Stimulated activated CD8-positive, alpha-beta memory T cell treated with anti-CD3 and anti-CD28 coated beads, Interleukin-15, amount 100 ng/mL, for 48 hours (primary cell): ENCODE data around the gene EIF2S2.

Source experiments
- DNase-seq, 2 donors: peaks; one replicate each; pipeline ENCODE4 v3.0.0-alpha.2; 2020; ENCODE audit warnings: low read depth in 2 of 2

EIF2S2 gene

DNA sequence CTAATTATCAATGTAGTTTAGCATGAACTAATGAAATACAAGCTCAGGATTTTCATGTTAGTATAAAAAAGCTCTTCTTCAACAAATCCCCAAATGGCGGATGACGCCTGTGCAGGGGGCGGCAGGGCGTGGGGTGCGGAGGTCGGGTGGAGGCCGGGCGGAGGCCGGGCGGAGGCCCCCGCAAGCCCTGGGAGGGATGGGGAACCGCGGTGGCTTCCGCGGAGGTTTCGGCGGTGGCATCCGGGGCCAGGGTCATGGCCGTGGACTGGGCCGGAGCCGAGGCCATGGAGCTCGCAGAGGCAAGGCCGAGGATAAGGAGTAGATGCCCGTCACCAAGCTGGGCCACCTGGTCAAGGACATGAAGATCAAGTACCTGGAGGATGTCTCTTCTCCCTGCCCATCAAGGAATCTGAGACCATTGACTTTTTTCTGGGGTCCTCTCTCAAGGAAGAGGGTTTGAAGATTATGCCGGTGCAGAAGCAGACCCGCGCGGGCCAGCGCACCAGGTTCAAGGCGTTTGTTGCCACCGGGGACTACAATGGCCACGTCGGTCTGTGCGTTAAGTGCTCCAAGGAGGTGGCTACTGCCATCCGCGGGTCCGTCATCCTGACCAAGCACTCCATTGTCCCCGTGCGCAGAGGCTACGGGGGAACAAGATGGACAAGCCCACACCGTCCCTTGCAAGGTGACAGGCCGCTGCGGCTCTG is 10.4 kb upstream of the EIF2S2 start:
- no peak for DNase-seq

DNA sequence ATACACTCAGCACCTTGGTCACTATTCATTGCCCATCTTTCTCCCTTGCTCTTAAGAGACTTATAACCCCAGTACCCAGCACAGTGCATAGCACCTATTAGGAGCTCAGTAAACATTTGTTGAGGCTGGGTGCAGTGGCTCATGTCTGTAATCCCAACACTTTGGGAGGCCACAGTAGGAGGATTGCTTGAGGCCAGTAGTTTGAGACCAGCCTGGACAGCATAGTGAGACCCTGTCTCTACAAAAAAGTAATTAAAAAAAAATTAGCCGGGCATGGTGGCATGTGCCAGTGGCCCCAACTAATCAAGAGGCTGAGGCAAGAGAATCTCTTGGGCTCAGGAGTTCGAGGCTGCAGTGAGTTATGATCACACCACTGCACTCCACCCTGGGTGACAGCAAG is 8.2 kb upstream of the EIF2S2 start:
- DNase-seq: no peak

DNA sequence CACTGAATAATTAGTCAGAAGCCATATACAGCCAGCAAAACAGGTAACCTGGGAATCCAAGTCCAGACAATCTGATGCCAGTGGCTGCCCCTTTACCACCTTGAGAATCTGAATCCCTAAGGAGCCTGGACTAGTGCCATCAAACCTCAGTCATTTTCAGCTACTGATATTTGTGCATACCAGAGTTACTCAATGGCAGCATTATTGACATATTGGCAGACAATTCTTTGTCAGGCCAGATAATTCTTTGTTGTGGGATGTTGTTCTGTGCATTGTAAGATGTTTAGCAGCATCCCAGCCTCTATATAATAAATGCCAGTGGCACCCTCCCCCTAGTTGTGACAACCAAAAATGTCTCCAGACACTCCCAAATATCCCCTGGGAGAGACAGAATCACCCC is 3.2 kb upstream of the EIF2S2 start:
- DNase-seq: no peak

DNA sequence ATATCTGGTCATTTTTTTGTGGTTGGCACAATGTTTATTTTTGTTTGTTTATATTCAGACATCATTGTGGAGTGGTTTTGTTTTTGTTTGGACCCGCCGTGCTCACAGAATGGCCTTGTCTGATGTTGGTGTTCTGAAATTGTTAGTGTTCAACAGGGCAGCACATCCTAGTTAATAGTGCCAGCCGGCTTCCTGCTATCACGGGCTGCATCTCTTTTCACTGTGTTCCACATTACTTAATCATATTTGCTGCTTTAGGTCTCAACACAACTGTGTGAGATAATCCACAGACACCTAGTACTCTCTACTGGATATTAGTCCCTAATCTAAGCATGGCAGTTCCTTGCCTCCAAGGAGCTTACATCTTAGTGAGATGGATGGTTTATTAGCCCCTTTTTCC is 2.8 kb upstream of the EIF2S2 start:
- no peak for DNase-seq

DNA sequence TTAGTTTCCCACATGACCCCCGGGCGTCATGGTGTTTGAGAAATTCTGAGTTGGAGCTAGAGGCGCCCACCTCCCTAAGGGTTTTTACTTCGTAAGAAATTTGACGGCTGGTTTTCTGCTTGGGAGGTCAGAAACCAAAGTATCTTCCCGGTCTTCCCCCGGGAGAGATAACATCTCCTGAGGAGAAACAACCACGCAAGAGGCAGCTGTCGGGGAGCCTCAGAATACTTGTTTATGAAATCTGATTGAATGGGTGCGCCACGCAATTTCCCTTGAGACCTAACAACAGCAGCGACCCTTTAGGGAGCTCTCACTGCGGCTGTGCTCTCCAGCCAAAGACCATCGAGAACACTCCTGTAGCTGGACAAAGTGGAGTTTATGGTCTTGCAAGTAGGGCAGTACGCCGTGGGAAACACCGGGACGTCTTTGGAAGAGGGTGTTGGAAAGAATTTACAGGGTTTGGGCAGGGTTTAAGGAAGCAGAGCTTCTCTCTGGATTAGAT is 608 bp upstream of the EIF2S2 start:
- DNase-seq: no peak

DNA sequence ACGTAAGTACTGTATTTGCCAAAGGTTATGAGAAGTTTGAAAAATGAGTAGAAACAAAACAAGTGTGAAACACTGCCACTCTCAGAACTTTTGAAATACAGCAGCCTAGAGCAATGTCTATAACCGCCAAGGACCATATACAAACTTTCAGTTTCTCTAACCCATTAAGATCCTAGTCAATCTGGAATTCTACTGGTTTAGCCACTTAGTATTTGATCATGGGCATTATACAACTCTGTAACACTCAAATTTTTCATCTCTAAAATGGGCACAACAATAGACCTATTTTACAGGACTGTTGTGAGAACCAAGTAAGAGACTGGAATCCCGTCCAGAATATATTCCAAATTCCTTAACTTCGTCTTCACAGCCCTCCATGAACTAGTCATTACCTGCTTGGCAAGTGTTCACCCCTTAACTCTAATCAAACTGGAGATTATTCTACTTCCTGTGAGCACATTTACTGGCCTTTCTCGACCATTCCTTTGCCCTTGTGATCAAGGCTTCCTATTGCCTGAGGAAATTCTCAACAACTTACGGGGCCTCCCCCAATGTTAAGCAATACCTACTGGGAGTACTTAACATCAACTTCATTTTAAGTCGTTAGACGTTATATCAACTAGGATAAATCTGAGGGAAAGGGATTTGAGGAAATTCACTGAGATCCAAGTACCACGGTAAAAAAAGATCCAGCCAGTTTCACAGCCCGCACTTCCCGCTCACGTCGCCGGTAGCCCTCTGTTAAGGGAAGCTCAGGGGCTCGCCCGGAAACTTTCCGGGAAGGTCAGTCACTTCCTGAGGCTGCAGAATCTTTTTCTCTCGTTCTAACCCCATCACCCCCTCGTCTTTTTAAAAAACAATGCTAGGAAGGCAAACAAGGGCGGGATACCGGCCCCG is 1.1 kb downstream of the EIF2S2 start:
- DNase-seq: no peak

DNA sequence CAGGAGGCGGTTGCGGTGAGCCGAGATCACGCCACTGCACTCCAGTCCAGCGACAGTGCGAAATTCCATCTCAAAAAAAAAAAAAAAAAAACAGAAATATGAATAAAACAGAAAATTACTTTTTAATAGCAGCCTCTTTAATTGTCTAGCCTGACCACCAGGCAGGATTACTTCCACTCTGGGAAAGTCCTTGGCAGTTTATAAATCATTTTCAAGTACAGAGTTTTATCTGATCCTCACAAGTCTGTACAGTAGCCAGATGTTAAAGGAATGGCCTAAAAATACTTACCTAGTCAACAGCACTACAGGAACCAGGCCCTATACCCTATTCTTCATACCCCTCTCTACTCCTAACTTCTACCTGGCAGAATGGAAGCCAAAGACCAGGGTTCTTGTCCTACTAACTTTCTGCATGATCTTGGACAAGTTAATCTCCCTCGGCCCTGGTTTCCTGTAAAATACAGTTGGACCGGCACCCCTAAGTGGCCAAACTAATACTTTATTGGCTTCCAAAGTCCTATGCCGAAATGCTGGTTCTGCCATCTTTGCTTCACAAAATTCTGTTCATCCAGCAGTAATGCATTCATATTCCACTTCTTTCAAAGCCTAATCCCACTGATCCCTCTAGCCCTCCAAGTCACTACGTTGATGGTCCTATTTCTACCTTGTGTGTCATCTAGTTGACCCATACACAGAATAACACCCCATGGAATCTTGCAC is 1.9 kb downstream of the EIF2S2 start:
- no peak for DNase-seq

DNA sequence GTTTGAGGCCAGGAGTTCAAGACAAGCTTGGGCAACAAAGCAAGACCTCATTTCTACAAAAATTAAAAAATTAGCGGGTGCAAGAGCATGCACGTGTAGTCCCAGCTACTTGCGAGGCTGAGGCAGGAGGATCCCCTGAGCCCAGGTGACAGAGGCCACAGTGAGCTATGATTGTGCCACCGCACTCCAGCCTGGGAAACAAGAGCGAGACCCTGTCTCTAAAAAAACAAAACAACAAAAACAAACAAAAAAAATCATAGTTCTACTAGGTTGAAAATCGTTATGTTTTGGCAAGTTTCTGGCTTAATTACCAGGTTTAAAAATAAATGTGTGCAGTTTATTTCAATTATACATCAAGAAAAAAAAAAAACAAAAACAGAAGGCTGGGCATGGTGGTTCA is 2.6 kb downstream of the EIF2S2 start:
- no peak for DNase-seq

DNA sequence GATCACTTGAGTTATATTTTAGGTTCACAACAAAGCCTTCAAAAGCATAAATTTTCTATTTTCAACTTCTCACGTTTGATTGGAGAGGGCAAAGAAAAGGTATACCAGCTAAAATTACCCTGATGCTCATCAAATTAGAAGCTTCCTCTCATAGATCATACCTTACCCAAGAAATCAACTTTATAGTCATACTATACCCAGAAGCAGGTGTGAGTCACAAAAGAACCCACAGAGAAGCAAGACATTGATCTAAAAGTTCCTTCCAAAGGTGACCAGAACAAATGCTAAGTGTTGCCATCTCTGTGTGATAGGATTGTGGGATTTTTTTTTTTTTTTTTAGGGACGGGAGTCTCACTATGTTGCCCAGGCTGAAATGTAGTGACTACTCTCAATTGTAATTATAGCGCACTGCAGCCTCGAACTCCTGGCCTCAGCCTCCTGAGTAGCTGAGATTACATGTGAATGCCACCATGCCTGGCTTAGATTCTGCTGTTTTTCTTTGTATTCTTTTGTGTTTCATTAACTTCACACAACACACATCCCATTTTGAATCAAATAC is 3.3 kb downstream of the EIF2S2 start:
- DNase-seq: no peak

DNA sequence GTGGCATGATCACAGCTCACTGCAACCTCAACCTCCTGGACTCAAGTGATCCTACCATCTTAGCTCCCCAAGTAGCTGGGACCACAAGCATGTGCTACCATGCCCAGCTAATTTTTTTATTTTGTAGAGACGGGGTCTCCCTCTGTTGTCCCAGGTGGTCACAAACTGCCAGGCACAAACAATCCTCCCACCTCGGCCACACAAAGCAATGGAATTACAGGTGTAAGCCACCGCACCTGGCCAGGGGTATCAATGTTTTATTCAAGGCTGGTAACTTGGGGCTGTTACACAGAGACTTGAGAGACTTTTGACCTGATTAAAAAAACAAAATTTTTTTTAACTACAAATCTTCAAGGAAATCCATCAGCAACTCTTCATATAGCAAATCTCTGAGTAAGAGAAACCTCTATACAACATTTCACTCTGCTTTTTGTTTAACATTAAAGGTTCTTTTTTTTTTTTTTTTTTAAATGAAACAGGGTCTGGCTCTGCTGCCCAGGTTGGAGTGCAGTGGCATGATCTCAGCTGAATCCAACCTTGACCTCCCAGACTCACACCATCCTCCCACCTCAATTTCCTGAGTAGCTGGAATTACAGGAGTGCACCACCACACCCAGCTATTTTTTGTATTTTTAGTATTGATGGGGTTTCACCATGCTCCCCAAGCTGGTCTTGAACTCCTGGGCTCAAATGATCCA is 5.9 kb downstream of the EIF2S2 start:
- no peak for DNase-seq

DNA sequence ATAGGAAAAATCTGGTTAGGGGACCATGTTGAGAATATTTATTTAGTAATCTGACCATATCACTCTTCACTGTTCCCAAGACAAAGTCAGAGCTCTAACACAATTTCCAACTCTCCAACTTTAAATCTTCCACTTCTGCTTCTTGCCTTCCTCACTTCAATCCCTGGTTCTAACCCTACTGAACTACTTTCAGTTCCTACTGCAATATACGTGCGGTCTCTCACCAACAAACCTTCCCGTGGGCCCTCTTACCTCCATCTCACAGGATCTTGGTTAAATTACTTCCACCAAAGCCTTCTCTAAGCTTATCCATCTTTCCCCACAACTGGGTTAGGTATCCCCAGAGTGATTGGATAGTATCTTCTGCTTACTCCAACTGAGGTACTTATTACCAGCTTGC is 8.0 kb downstream of the EIF2S2 start:
- DNase-seq: no peak

DNA sequence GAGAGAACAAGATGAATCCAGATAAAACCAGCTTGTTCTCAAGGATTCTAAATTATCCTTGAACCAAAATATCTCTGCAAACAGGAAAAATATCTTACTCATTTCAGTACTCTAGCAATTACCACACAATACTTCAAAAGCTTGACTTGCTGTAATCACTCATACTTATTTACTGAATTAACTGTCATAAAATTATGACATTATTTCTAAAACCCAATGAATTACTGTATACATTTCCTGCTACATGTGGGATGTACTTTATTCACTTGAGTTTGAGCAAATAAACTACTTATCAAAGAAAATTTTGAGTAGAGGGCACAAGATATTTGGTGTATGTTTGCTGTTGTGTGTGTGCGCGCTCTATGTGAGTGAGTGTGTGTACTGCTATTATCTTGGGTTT is 9.7 kb downstream of the EIF2S2 start:
- no peak for DNase-seq

DNA sequence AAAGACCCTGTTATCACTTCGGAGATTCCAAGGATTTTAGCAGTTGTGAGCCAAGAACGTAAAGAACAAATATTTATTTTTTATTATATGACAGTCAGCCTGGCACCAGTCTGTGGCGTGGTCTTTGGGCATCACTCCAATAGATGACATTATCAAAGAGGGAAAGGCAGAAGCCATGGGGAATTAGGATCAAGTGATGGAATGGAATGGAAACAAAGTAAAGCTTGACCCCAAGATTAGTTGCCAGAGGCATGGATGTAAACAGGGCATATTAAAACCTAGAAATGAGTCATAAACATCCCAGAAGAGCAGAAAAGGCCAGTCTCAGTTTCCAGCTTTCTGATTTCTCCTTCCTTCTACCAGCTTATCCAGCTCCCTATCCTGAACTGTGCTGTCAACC is 11.5 kb downstream of the EIF2S2 start:
- no peak for DNase-seq

DNA sequence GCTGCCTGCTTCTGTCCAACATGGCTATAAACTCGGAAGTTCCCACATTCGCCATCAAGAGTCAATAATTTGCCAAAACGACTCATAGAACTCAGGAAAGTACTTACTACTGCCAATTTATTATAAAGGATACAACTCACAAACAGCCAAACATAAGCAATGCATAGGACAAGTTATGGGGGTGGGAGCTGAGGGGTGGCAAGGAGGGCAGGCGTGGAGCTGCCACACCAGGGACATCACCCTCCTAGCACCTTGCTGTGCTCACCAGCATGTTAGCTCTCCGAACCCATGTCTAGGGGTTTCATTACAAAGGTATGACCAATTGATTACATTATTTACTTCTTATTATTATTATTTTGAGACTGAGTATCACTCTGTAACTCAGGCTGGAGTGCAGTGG is 12.4 kb downstream of the EIF2S2 start:
- DNase-seq: no peak

DNA sequence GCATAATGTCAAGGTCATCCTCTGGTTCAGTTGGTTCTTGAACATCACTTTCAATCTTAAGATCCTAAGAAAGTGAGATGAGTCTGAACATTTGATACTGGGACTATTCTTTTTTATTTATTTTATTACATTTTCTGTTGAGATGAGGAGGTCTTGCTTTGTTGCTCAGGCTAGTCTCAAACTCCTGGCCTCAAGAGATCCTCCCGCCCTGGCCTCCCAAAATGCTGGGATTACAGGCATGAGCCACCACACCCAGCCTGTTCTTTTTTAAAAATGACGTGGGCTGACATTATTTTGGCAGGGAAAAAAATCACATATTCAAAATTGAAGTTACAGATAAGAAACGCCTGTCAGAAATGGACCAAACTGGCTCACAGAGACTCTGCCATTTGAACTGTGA is 13.5 kb downstream of the EIF2S2 start:
- no peak for DNase-seq

DNA sequence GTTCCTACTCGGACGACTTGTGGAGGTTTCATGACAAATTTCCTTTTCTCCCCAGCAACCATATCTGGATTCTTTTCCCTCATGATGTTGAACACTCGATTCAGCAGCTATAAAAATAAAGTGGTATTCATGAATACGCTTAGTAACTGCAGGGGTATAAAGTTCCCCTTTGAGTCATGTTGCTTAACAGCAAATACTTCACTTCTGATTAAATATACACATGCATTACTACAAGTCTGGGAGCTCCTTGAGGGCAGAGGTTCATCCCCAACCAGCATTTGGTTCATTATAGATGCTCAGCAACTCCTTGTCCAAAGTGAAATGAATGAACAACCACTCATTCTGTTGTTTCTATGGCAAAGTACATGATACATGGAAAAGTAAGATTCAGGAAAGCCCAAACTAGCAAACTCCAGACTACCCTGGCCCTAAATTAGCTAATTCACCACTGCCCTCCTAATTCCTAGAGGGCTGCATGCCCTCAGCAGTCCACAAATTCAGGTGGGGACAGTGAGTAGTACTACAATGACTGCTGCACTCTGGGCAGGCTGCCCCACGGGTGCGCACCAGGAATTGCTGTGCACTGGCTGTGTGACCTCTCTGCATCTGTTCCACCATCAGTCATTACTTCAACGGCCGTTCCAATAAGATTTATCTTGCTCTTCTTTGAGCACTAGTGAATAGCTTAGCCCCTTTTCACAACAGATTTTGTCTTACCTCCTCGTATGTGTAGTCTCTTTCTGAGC is 15.2 kb downstream of the EIF2S2 start:
- no peak for DNase-seq

DNA sequence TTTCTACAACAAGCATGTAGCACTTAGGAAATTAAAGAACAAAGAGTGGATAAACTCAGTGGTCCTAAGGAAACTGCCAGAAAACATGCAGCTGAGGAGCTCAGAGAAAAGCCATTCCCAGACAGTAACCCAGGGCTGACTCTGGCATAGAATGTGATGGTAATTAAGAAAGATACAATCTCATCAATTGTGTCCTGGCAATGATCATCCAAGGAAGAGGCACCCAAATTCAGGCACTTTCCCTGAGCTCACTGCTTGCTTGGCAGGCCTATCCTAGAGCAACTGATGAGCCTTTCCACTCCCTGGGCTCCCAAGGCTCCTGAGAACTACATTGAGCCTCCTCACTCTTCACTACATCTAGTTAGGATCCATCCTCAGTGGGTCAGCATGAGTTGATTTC is 16.2 kb downstream of the EIF2S2 start:
- DNase-seq: no peak

DNA sequence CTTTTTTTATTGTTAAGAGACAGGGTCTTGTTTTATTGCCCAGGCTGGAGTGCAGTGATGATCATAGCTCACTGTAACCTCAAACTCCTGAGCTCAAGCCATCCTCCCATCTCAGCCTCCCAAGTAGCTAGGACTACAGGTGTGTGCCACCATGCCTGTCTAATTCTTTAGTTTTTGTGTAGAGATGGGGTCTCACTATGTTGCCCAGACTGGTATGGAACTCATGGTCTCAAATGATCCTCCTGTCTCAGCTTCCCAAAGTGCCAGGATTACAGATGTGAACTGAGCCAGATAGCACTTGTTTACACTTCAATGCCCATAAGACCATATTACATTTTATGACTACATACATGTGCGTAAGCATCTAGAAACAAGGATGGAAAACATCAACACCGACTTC is 18.1 kb downstream of the EIF2S2 start:
- no peak for DNase-seq

DNA sequence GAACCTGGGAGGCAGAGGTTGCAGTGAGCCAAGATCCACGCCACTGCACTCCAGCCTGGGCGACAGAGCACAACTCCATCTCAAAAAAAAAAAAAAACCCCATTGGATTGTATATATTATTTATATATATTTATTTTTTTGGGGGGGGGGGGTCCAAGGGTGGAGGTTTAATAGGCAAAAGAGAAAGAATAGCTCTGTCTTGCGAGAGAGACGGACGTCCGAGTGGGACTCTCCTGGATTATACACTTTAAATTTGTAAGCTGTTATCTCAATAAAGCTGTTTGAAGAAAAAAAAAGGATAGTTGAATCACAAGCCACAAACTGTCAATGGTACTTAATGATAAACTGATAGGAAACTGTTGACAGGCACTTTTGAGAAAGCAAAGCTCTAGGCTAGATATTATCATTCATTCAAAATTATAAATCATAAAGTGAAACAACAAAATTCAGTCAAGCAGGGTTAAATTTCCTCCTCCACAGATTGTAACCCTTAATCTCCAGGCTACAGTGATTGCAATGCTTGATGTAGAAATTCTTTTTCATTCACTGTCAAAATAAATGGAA is 20.3 kb downstream of the EIF2S2 start:
- no peak for DNase-seq

DNA sequence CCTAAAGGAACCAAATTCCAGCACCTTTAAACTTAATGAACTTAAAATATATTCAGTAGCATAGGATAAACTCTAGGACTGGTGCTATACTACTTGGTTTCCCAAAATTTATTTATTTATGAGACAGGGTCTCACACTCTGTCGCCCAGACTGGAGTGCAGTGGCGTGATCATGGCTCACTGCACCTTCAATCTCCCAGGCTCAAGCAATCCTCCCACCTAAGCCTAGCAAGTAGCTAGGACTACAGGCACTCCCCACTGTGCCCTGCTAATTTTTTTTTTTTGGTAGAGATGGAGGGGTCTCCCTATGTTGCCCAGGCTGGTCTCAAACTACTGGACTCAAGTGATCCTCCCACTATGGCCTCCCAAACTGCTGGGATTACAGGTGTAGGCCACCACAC is 21.4 kb downstream of the EIF2S2 start:
- no peak for DNase-seq
